HG03139 (cell line): ENCODE results near the gene PHF1.
A peak's percentile ranks its signal among the peaks of the same experiment; 100 is the strongest.
"Not testable (repeated sequence)": the region's sequence is repeated elsewhere in the genome, so short reads cannot be mapped to it uniquely, and the experiment has no call there.

Source experiments
- ATAC-seq: cut with Tn5 transposase; IDR thresholded peaks from one replicate; pipeline ENCODE4 v1.9.1; 2021; ENCODE audit not compliant: unreplicated experiment

Gene PHF1

DNA sequence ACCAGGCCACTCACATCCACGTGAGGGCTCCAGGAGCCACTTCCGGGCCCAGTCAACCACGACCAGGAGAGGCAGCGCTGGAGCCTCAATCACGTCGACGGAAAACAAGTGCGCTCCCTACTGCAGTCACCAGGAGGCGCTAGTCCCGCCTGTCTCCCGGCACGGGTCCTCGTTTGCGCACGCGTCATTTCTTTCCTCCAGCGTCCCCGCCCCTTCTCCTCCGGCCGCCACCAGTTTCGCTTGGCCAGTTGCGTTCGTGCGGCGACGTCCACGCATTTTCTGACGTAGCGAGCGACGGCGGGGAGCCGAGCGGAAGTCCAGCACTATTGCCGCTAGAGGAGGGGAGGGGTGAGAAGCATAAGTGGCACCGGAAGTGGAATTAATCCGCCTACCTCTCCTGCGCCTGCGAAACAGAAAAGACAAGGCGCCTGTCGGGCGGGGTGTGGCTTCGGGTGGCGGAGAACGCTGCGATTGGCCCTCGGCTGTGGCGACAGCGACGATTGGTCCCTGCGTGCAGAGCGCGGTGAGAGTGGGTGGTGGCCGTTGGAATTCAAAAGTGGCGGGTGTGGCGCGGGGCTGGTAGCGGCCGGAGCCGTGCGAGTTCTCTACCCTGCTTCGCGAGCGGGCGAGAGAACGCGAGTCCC is 19.4 kb upstream of the PHF1 start, which contains the start of gene KIFC1:
TSS of gene KIFC1 (plus strand) at position 546 of the 644 bp plus-strand sequence. CDS start 163 bp downstream, outside the sequence.
- peak; percentile 83 for ATAC-seq

- ATAC-seq, result peak; percentile 20
Observed at GRCh38 chr6:33391922-33392594, 18.8 kb upstream of the PHF1 start.

DNA sequence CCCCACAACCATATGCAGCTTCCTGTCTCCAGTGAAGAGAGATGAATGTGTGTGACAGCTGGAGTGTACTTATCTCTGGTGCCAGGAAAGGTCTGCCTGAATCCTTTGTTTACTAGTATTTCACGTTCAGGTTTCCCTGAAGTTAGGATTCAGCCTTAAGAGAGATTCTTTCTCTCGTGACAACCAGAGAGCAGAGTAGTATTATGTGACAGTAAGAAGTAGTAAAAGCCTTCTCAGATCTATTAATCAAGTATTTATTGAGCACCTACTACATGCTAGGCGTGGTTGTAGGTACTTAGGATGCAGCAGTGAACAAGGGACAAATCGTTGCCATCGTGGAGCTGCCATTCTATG is 18.2 kb upstream of the PHF1 start:
- ATAC-seq, result no peak

DNA sequence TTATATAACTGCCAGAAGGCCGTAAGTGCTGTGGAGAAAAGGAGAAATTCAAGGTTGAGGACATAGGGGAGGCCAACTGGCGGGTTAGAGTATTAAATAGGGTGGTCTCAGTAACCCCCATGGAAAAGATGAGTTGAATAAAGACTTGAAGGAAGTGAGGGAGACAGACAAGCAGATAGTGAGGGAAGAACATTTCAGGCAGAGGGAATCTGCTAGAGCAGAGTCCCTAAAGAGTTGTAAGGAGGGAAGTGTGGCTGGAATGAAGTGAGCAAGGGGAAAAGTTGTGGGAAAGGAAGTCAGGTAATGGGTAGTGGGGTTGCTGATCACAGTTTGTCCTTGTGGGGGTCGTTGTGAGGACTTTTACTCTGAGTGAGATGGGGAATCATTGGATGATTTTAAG is 17.8 kb upstream of the PHF1 start:
- ATAC-seq, result no peak

- no peak for ATAC-seq
Observed at GRCh38 chr6:33397541-33397940, 13.3 kb upstream of the PHF1 start.

- not testable (repeated sequence) for ATAC-seq
Observed at GRCh38 chr6:33398601-33399000, 12.2 kb upstream of the PHF1 start.

GRCh38 chr6:33399881-33400280 is 10.9 kb upstream of the PHF1 start:
- ATAC-seq, result not testable (repeated sequence)

- ATAC-seq, result no peak
Observed at GRCh38 chr6:33404884-33405283, 5.9 kb upstream of the PHF1 start.

DNA sequence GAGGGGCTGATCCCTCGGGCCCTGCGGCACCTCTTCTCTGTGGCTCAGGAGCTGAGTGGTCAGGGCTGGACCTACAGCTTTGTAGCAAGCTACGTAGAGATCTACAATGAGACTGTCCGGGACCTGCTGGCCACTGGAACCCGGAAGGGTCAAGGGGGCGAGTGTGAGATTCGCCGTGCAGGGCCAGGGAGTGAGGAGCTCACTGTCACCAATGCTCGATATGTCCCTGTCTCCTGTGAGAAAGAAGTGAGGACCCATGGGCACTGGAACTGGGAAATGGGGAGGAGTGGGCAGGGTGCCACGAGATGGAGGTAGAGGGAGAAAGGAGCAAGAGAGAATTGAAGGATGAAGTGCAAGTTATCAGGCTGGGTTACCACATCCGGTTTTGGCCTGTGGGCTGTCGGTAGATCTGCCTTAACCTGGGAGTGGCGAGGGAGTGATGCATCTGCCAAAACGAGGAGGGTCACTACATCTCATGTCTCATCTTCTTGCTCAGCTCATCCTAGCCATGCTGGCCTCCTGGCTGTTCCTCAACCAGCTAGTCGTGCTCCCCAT is 5.4 kb upstream of the PHF1 start:
- ATAC-seq, result no peak

DNA sequence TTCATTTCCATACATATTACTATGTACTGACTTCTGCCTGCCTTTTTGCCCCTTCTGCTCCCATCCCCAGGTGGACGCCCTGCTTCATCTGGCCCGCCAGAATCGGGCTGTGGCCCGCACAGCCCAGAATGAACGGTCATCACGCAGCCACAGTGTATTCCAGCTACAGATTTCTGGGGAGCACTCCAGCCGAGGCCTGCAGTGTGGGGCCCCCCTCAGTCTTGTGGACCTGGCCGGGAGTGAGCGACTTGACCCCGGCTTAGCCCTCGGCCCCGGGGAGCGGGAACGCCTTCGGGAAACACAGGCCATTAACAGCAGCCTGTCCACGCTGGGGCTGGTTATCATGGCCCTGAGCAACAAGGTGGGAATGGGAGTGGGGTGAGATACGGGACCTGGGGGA is 4.7 kb upstream of the PHF1 start:
- ATAC-seq, result no peak

DNA sequence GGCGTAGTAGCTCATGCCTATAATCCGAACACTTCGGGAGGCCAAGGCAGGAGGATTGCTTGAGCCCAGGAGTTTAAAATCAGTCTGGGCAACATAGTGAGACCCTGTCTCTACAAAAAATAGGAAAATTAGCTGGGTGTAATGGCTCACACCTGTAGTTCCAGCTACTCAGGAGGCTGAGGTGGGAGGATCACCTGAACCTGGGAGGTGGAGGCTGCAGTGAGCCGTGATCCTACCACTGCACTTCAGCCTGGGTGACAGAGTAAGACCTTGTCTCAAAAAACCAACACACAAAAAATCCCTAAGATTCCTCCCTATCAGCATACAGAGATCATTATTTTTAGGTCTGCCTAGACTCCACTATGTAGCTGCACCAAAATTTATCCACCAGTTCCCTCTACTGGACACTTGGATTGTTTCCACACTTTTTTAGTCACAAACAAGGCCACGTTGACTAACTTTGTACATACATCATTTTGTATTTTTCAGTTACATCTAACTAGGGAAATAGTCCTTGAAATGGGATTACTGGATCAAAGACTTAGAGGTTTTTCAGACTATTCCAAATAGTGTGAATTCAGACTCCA is 3.6 kb upstream of the PHF1 start:
- no peak for ATAC-seq

- peak; percentile 76 for ATAC-seq
Observed at GRCh38 chr6:33410050-33410710, 634 bp upstream of the PHF1 start.

DNA sequence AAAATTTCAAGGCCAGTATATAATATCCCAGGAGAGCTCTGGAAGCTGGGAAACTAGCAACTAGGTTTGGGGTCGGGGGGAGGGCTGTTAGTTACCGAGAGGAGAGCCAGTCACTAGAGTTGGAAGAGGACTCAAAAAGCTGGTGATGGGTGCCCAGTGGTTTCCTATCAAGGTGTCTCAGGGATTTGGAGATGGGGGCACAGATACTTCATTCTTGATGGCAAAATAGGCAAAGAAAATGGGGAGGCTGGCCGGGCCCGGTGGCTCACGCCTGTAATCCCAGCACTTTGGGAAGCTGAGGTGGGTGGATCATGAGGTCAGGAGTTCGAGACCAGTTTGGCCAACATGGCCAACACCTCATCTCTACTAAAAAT is 805 bp downstream of the PHF1 start:
- ATAC-seq, result no peak

- no peak for ATAC-seq
Observed at GRCh38 chr6:33412140-33413009, 1.6 kb downstream of the PHF1 start.

- ATAC-seq, result no peak
Observed at GRCh38 chr6:33413241-33414120, 2.7 kb downstream of the PHF1 start.

DNA sequence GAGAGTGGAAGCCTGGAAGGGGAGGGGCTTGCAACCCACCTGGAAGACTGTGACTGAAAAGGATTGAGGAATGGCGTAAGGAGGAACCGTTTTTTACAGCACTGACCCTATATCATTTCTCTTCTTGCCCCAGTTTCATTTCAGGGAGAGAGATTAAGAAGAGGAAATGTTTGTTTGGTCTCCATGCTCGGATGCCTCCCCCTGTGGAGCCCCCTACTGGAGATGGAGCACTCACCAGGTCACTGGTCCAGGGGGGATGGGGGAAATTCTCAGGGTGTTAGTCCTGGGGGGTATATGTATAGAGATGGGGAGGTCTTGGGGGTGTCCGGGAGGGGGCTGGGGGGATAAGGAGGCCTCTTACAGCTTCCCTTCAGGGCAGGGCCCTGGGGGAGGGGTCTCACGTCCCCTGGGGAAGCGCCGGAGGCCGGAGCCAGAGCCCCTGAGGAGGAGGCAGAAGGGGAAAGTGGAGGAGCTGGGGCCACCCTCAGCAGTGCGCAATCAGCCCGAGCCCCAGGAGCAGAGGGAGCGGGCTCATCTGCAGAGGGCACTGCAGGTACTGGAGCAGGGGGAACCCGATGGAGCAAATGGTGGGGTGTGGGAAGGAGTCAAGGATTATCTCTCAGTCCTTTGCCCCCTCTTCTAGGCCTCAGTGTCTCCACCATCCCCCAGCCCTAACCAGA is 3.9 kb downstream of the PHF1 start:
- ATAC-seq, result no peak

DNA sequence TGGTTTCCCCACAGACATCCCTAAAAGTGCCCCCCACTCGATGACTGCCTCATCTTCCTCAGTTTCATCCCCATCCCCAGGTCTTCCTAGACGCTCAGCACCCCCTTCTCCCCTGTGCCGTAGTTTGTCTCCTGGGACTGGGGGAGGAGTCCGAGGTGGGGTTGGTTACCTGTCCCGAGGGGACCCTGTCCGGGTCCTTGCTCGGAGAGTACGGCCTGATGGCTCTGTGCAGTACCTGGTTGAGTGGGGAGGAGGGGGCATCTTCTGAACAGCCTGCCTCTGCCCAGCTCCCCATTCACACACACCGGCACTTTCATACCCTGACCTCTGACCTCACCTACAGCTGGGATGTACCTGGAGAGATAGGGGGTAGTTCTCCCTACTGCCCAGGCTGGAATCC is 5.0 kb downstream of the PHF1 start:
- ATAC-seq, result no peak

- no peak for ATAC-seq
Observed at GRCh38 chr6:33416386-33417127, 5.7 kb downstream of the PHF1 start.
